ENCODE measurements around the gene MYO1E.
A peak's percentile ranks its signal among the peaks of the same experiment; 100 is the strongest.

Gene MYO1E

GRCh38 chr15:59367022-59367451, 5.6 kb downstream of the MYO1E start:
- peak in 1 of 2 donors; percentile 22 for DNase-seq
- no peak overlapping the region for H3K4me3 ChIP-seq
- TF ChIP-seq CTCF (IDR thresholded peaks at IDR 0.05): no peak
- H3K9me3 ChIP-seq: no peaks in the 10 kb centered on the region
- intact Hi-C loops (cut with DNase I; ENCODE audit: low total_unique reads): loop anchor here (10.0 kb wide), 1 partner anchor 122 kb away; no protein-coding TSS in a partner anchor
- no peaks in the 10 kb centered on the region for H3K27me3 ChIP-seq
- peaks cover 0 to 63% (median 18%) of the 10 kb centered on the region in 4 donors for H3K4me1 ChIP-seq
- no peaks in the 10 kb centered on the region for H3K36me3 ChIP-seq
- no peak overlapping the region for H3K27ac ChIP-seq

DNA sequence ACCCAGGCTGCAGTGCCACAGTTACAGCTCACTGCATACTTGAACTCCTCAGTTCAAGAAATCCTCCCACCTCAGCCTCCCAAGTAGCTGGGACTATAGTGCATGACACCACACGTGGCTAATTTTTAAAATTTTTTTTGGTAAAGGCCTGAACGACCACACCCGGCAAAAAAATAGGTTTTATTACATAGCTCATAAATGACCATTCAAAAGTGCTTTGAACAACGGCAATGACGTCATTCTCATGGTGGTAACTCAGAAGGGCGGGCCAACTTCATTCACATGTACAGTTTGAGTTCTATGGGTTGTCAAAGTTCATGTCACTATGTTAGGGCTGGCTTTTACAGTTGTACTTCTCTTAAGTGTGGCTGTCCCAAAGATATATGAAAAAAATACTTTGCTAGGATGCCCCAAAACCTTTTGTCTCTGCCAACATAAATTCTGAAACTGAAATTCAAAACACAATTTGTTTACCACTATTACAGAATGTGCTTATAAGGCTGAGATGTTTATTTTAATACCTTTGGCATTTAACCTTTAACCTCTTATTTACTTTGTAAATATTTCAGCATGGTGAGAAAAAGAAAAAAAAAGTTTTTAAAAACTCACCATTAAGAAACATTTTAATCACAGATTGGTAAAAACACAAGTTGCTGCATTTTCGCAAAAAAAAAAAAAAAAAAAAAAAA, 6.2 kb downstream of the MYO1E start:
- DNase-seq: no peak
- Histone ChIP-seq H3K4me1 (peaks cover 0 to 63% (median 18%) of the 10 kb centered on the region in 4 donors), H3K4me3 (no peak overlapping the region), H3K36me3 (no peaks in the 10 kb centered on the region), H3K27ac (no peak overlapping the region), H3K27me3 (no peaks in the 10 kb centered on the region), H3K9me3 (no peaks in the 10 kb centered on the region)
- intact Hi-C loops (cut with DNase I; ENCODE audit: low total_unique reads): loop anchor here (10.0 kb wide), 1 partner anchor 122 kb away; no protein-coding TSS in a partner anchor
- TF ChIP-seq CTCF (IDR thresholded peaks at IDR 0.05): no peak

DNA sequence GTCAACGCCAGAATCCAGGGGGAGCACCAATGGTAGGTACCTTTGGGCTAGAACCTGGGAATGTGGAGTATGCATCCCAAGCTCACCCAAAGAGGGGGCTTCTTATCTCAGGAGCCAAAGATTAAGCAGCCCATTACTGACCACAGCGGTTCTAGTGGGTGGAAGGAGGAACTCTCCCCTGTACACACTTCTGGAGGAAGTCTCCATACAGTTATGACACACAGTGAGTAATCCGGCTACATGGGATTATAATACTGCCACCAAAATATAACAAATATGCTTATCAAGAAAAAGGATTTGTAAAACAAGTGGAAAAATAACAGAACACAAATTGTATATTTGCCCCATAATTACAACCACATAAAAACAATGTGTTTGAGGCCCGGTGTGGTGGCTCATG, 8.4 kb downstream of the MYO1E start:
- Histone ChIP-seq H3K9me3 (no peaks in the 10 kb centered on the region), H3K4me3 (no peak overlapping the region), H3K4me1 (peaks cover 0 to 60% (median 8%) of the 10 kb centered on the region in 4 donors), H3K27me3 (no peaks in the 10 kb centered on the region), H3K36me3 (no peaks in the 10 kb centered on the region), H3K27ac (no peak overlapping the region)
- no peak for DNase-seq
- intact Hi-C loops (cut with DNase I; ENCODE audit: low total_unique reads): loop anchor here (10.0 kb wide), 1 partner anchor 119 kb away; no protein-coding TSS in a partner anchor
- TF ChIP-seq CTCF (IDR thresholded peaks at IDR 0.05): no peak

DNA sequence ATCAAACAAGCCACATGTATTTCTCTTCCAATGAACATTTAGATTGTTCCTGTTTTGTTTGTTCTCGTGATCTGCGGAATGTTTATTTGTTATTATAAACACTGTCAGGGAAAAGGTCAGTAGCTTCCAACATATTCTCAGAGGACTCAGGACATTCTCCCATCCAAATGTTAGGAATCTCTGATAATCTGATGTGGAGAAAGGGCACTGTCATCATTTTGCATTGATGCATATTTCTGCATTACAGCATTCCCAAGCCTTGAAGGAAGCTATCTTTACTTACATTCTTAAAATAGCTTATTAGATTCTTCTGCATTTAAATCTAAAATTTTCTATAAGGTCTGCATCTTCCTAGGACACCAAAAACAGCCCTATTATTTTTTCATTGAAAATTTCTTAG, 10.3 kb downstream of the MYO1E start:
- H3K4me1 ChIP-seq: peaks cover 0 to 56% (median 5%) of the 10 kb centered on the region in 4 donors
- peaks cover 0 to 8% (median 0%) of the 10 kb centered on the region in 3 donors for H3K36me3 ChIP-seq
- no peak overlapping the region for H3K27ac ChIP-seq
- no peak overlapping the region for H3K4me3 ChIP-seq
- no peak for DNase-seq
- no peaks in the 10 kb centered on the region for H3K9me3 ChIP-seq
- intact Hi-C loops (cut with DNase I; ENCODE audit: low total_unique reads): loop anchor here (10.0 kb wide), 1 partner anchor 118 kb away; no protein-coding TSS in a partner anchor
- H3K27me3 ChIP-seq: no peaks in the 10 kb centered on the region
- TF ChIP-seq CTCF (IDR thresholded peaks at IDR 0.05): no peak

DNA sequence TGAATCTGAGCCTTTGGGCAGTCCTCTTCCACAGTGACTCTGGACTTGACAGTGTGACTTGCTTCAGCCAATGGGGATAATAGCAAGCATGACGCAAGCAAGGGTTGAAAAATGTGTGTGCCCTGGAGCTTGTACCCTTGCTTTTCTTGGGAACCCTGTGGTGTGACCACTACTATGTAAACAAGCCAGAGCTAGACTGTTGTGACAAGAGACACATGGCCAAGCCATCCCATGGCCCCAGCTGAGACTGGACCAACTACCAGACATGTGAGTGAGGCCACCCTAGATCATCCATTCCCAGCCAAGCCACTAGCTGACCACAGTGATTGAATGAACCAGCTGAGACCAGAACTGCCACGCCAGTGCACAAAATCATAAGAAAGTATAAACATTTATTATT, 11.8 kb downstream of the MYO1E start:
- no peak for TF ChIP-seq CTCF (IDR thresholded peaks at IDR 0.05)
- no peak for DNase-seq
- peaks cover 0 to 8% (median 0%) of the 10 kb centered on the region in 3 donors for H3K36me3 ChIP-seq
- peaks cover 0 to 45% (median 3%) of the 10 kb centered on the region in 4 donors for H3K4me1 ChIP-seq
- no peak overlapping the region for H3K4me3 ChIP-seq
- H3K9me3 ChIP-seq: no peaks in the 10 kb centered on the region
- intact Hi-C loops (cut with DNase I; ENCODE audit: low total_unique reads): loop anchor here (10.0 kb wide), 1 partner anchor 116 kb away; no protein-coding TSS in a partner anchor
- no peak overlapping the region for H3K27ac ChIP-seq
- H3K27me3 ChIP-seq: no peaks in the 10 kb centered on the region
